BLaER1 (cell line): Measurements from ENCODE around the gene GNAO1.

Source experiments
- H3K27ac ChIP-seq: shearing (Covaris generic); formaldehyde crosslinking; 2 replicates; pipeline ENCODE4 v1.8.1; 2022
- H3K27me3 ChIP-seq: shearing (Covaris generic); formaldehyde crosslinking; 2 replicates; pipeline ENCODE4 v1.8.1; 2022
- H3K36me3 ChIP-seq: shearing (Covaris generic); formaldehyde crosslinking; 2 replicates; pipeline ENCODE4 v1.8.1; 2022
- H3K4me1 ChIP-seq: shearing (Covaris generic); formaldehyde crosslinking; 2 replicates; pipeline ENCODE4 v1.8.1; 2022
- H3K4me2 ChIP-seq: shearing (Covaris generic); formaldehyde crosslinking; 2 replicates; pipeline ENCODE4 v1.8.1; 2022
- H3K4me3 ChIP-seq: shearing (Covaris generic); formaldehyde crosslinking; 2 replicates; pipeline ENCODE4 v1.8.1; 2022
- H3K9ac ChIP-seq: shearing (Covaris generic); formaldehyde crosslinking; 2 replicates; pipeline ENCODE4 v1.8.1; 2022
- H3K9me3 ChIP-seq: shearing (Covaris generic); formaldehyde crosslinking; 2 replicates; pipeline ENCODE4 v1.8.1; 2022
- H4K20me1 ChIP-seq: shearing (Covaris generic); formaldehyde crosslinking; 2 replicates; pipeline ENCODE4 v1.8.1; 2022
- Cebpa-rat ChIP-seq: shearing (Covaris generic); IDR thresholded peaks from 2 replicates; pipeline ENCODE4 v1.8.1; 2022

The GNAO1 gene

GRCh38 chr16:56279914-56280313 lies 88.6 kb downstream of the GNAO1 start:
- no peak overlapping the region for H3K9ac ChIP-seq
- no peaks in the 10 kb centered on the region for H3K27me3 ChIP-seq
- H3K9me3 ChIP-seq = 0 out of 2 replicates have a peak, but pooled peaks cover under 1% of the 10 kb centered on the region
- peak overlapping the region; percentile 78 for H3K4me2 ChIP-seq
- H3K4me1 ChIP-seq = peaks cover 51% of the 10 kb centered on the region
- no peaks in the 10 kb centered on the region for H4K20me1 ChIP-seq
- H3K36me3 ChIP-seq = no peaks in the 10 kb centered on the region
- H3K27ac ChIP-seq = no peak overlapping the region
- H3K4me3 ChIP-seq = no peak overlapping the region
- no peak for TF ChIP-seq Cebpa-rat

- H3K9me3 ChIP-seq = no peaks in the 10 kb centered on the region
- peaks cover 52% of the 10 kb centered on the region for H3K4me1 ChIP-seq
- no peaks in the 10 kb centered on the region for H3K36me3 ChIP-seq
- TF ChIP-seq Cebpa-rat = no peak
- no peak overlapping the region for H3K4me2 ChIP-seq
- H3K4me3 ChIP-seq = no peak overlapping the region
- no peaks in the 10 kb centered on the region for H4K20me1 ChIP-seq
- no peak overlapping the region for H3K27ac ChIP-seq
- H3K9ac ChIP-seq = no peak overlapping the region
- H3K27me3 ChIP-seq = no peaks in the 10 kb centered on the region
These were observed 90.0 kb downstream of the GNAO1 start for GRCh38 chr16:56281249-56281805.

- no peak overlapping the region for H3K4me3 ChIP-seq
- H3K4me2 ChIP-seq = peak overlapping the region; percentile 50
These were observed 91.2 kb downstream of the GNAO1 start for GRCh38 chr16:56282451-56282850.

DNA sequence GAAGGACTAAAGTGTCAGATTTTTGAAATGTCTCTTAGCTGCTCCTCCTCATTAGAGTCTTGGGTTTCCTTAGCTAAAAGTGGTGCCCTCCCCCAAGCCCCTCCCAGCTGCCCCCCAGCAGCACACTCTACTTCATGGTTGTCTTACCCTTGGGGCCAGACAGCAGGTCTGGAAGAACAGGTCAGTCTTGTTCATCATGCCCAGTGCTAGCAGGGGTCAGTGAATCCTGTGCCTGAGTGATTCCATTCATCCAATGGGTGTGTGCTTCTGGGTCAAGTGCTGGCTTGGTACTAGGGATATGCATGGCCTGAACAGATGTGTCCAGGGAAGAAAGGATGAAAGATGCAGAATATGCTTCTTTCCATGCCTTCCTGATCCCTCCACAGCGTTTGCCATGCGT lies 93.2 kb downstream of the GNAO1 start:
- no peak for TF ChIP-seq Cebpa-rat
- H3K9me3 ChIP-seq = no peaks in the 10 kb centered on the region

More at GRCh38 chr16:56282451-56282850, 91.2 kb downstream of the GNAO1 start:
- Histone ChIP-seq H3K9ac (no peak overlapping the region), H3K27ac (no peak overlapping the region), H3K9me3 (no peaks in the 10 kb centered on the region), H3K27me3 (no peaks in the 10 kb centered on the region), H3K4me1 (peaks cover 61% of the 10 kb centered on the region), H3K36me3 (no peaks in the 10 kb centered on the region), H4K20me1 (no peaks in the 10 kb centered on the region)
- no peak for TF ChIP-seq Cebpa-rat

GRCh38 chr16:56286809-56287208 lies 95.5 kb downstream of the GNAO1 start:
- H3K9me3 ChIP-seq = no peaks in the 10 kb centered on the region
- H3K27me3 ChIP-seq = no peaks in the 10 kb centered on the region
- H3K9ac ChIP-seq = no peak overlapping the region
- no peaks in the 10 kb centered on the region for H3K36me3 ChIP-seq
- peak overlapping the region; percentile 31; the same call in 1 of the 2 replicates for H3K4me2 ChIP-seq
- no peak overlapping the region for H3K4me3 ChIP-seq
- H3K4me1 ChIP-seq = peaks cover 36% of the 10 kb centered on the region
- TF ChIP-seq Cebpa-rat = no peak
- no peaks in the 10 kb centered on the region for H4K20me1 ChIP-seq
- H3K27ac ChIP-seq = no peak overlapping the region

More for the DNA sequence above, 93.2 kb downstream of the GNAO1 start:
- no peak overlapping the region for H3K4me3 ChIP-seq
- no peaks in the 10 kb centered on the region for H4K20me1 ChIP-seq
- no peaks in the 10 kb centered on the region for H3K27me3 ChIP-seq
- H3K4me2 ChIP-seq = no peak overlapping the region
- H3K4me1 ChIP-seq = peaks cover 48% of the 10 kb centered on the region
- no peak overlapping the region for H3K9ac ChIP-seq
- H3K27ac ChIP-seq = no peak overlapping the region
- no peaks in the 10 kb centered on the region for H3K36me3 ChIP-seq

- H3K9ac ChIP-seq = no peak overlapping the region
- no peaks in the 10 kb centered on the region for H3K9me3 ChIP-seq
- H4K20me1 ChIP-seq = no peaks in the 10 kb centered on the region
- no peaks in the 10 kb centered on the region for H3K27me3 ChIP-seq
- no peak for TF ChIP-seq Cebpa-rat
- H3K4me3 ChIP-seq = no peak overlapping the region
- no peaks in the 10 kb centered on the region for H3K36me3 ChIP-seq
- no peak overlapping the region for H3K4me2 ChIP-seq
- no peak overlapping the region for H3K27ac ChIP-seq
- H3K4me1 ChIP-seq = peaks cover 24% of the 10 kb centered on the region
These were observed 96.7 kb downstream of the GNAO1 start for GRCh38 chr16:56288019-56288418.

DNA sequence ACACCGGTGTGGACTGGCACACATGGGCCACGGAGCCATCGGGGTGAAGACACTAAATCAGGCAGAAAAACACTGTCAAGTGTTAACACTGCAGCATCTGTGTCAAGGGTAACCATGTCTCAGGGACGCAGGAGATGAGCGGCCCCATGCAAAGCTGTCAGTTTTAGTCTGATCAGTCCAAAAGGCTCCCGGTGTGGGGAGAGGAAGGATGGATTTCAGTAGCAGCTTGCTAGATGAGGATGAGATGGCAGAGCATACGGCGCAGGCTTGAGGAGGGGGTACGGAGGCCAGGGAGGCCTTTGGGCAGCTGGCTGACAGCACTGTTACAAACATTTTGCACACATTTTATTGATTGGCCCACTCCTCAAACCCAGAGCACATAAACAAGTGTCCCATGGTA lies 98.1 kb downstream of the GNAO1 start:
- H3K9ac ChIP-seq = no peak overlapping the region
- H3K27me3 ChIP-seq = no peaks in the 10 kb centered on the region
- no peak for TF ChIP-seq Cebpa-rat
- H3K36me3 ChIP-seq = no peaks in the 10 kb centered on the region
- no peak overlapping the region for H3K4me3 ChIP-seq
- H3K9me3 ChIP-seq = no peaks in the 10 kb centered on the region
- H4K20me1 ChIP-seq = no peaks in the 10 kb centered on the region
- no peak overlapping the region for H3K4me2 ChIP-seq
- peaks cover 10% of the 10 kb centered on the region; the same call in 1 of the 2 replicates for H3K4me1 ChIP-seq
- no peak overlapping the region for H3K27ac ChIP-seq

DNA sequence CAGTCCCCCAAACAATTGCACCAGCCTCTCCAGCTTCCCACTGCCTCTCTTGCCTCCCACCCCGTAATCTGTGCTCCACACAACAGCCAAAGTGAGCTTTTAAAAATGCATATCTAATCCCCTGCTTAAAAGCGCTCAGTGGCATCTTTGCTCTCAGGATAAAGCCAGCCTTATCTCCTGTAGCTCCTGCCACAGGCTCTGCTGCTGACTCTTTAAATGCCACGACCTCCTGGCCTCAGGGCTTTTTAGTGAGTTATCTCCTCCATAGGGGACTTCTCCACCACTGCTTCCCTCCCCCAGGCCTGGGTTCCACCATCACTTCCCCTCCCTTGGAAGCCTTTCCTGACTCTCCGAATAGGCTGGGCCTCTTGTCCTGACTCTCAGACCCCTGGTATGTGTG lies 98.6 kb downstream of the GNAO1 start:
- TF ChIP-seq Cebpa-rat = no peak

GRCh38 chr16:56294014-56294413 lies 102.7 kb downstream of the GNAO1 start:
- Histone ChIP-seq H3K4me1 (peaks cover 36% of the 10 kb centered on the region), H3K4me2 (no peak overlapping the region), H3K4me3 (no peak overlapping the region), H4K20me1 (no peaks in the 10 kb centered on the region), H3K9ac (no peak overlapping the region), H3K27ac (no peak overlapping the region), H3K36me3 (no peaks in the 10 kb centered on the region), H3K9me3 (no peaks in the 10 kb centered on the region), H3K27me3 (no peaks in the 10 kb centered on the region)
- no peak for TF ChIP-seq Cebpa-rat

More for the DNA sequence above, 98.6 kb downstream of the GNAO1 start:
- Histone ChIP-seq H3K4me2 (no peak overlapping the region), H3K9me3 (no peaks in the 10 kb centered on the region), H4K20me1 (no peaks in the 10 kb centered on the region), H3K4me3 (no peak overlapping the region), H3K27me3 (no peaks in the 10 kb centered on the region), H3K36me3 (no peaks in the 10 kb centered on the region), H3K27ac (no peak overlapping the region), H3K9ac (no peak overlapping the region), H3K4me1 (peaks cover 10% of the 10 kb centered on the region; the same call in 1 of the 2 replicates)

GRCh38 chr16:56294579-56294978 lies 103.3 kb downstream of the GNAO1 start:
- TF ChIP-seq Cebpa-rat = no peak
- Histone ChIP-seq H3K27ac (no peak overlapping the region), H3K4me3 (no peak overlapping the region), H3K4me2 (no peak overlapping the region), H3K9me3 (no peaks in the 10 kb centered on the region), H3K4me1 (peaks cover 42% of the 10 kb centered on the region), H4K20me1 (no peaks in the 10 kb centered on the region), H3K9ac (no peak overlapping the region), H3K36me3 (no peaks in the 10 kb centered on the region), H3K27me3 (no peaks in the 10 kb centered on the region)
